Cardiac fibroblast (primary cell): ENCODE results near the gene APOL3.

Source experiments
- DNase-seq, 2 donors: peaks; one replicate each; pipeline versions ENCODE4 v3.0.0 to v3.0.0-alpha.2; 2010; ENCODE audit warnings: low read depth in 2 of 2
- H3K4me3 ChIP-seq, 2 donors: replicated peaks in 1 of 2; 1 replicate in 1 of 2; 2 replicates in 1 of 2; pipeline ENCODE4 v1.5.1; 2011; ENCODE audit warnings: low read depth in 2 of 2, low read length in 2 of 2, mild to moderate bottlenecking in 2 of 2, moderate library complexity in 1 of 2
- TF ChIP-seq, protein P1 (sequence below): IDR thresholded peaks from one replicate; pipeline ENCODE4 v1.5.1; 2011; ENCODE audit warnings: low read depth, mild to moderate bottlenecking, low read length, inconsistent platforms

The APOL3 gene

DNA sequence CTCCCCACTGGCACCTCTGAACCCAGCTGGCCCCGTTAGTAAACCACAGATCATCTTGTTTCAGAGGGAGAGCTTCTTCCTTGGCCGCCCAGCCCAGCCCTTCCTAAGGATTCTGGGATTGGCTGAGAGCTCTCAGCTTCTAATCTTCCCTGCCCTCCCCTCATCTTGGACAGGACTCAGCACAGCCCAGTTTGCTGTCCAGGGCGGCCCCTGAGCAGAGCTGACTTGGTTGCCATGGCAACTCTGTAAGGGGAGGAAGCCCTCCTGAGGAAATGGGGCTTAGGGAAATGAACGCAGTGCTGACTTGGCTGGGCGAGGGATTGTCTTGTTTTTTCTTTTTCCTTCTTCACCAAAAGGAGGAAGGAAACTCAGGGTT is 36.5 kb upstream of the APOL3 start:
- H3K4me3 ChIP-seq, result no peak overlapping the region
- DNase-seq, result peak; percentile 72 to 87
- TF ChIP-seq, protein P1, sequence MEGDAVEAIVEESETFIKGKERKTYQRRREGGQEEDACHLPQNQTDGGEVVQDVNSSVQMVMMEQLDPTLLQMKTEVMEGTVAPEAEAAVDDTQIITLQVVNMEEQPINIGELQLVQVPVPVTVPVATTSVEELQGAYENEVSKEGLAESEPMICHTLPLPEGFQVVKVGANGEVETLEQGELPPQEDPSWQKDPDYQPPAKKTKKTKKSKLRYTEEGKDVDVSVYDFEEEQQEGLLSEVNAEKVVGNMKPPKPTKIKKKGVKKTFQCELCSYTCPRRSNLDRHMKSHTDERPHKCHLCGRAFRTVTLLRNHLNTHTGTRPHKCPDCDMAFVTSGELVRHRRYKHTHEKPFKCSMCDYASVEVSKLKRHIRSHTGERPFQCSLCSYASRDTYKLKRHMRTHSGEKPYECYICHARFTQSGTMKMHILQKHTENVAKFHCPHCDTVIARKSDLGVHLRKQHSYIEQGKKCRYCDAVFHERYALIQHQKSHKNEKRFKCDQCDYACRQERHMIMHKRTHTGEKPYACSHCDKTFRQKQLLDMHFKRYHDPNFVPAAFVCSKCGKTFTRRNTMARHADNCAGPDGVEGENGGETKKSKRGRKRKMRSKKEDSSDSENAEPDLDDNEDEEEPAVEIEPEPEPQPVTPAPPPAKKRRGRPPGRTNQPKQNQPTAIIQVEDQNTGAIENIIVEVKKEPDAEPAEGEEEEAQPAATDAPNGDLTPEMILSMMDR, result no peak

DNA sequence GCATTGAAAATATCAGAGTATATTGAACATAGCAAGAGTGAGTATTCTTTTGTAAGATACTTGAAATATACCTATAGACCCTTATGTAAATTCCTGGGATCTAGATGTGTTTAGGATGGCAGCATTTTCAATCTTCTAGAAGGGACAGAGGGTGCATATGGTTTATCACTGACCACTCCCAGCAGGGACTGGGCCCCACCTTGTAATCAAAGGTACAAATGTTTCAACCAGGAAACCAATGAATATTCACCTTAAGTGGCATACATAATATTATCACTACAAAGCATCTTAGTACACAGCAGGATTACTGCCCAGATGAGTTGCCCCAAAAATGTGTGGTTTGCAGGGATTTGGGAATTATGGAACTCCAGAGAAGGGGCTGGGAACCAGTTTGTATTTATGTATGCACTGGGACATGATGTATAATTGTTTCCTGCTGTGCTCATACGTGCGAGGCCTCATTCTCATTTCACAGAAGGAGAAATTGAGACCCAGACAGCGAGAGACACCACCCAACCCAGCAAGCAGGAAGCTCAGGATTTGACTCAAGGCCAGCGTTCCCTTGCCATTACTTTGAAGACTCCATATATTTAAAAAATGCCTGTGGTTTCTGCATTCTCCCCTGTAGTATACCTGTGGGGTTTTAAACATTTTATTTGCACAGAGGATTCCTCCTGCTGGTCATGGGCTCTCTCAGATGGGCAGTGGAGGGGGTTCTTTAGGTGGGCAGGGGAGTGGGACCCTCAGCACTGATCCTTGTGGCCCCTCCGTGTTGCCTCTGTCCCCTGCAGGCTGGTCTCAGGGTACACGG is 35.9 kb upstream of the APOL3 start:
- TF ChIP-seq, protein P1, result no peak
- no peak for DNase-seq
- H3K4me3 ChIP-seq, result no peak overlapping the region

DNA sequence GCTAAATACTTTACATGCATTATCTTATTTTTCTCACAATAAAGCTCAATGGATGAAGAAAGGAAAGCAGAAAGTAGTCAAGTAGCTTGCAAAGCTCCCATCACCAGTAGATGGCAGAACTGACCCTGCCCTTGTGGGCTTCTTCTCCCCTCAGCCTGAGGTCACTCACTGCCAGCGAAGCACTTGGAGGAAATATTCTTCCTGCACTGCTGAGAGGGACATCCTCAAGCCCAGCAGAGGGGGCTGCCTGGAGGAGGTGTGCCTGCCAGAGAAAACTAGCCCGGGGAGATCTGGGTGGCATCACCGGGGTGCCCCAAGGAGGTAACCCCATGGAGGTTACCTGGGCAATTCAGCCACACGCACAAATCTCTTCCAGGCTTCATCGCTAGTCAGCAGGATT is 34.4 kb upstream of the APOL3 start:
- TF ChIP-seq, protein P1, result peak; percentile 78
- peak; percentile 85 to 87 for DNase-seq

DNA sequence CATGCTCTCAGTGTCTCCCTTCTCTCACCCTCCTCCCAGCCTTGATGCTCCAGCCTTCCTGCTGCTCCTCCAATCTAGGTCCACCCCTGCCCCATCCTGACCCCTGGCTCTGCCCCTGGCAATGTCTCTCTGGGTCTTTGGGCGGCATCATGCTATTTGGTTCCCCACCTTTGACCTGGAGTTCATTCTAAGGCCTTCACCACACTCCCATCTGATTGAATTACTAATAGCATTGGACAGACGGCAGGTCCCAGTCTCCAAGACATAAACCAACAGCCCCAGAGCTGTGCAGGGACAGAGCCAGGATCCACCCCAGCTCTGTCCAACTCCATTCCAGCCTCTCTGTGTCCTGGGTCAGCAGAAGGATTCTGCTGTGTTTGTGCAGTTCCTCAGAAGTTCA is 33.8 kb upstream of the APOL3 start:
- TF ChIP-seq, protein P1, result no peak
- H3K4me3 ChIP-seq, result no peak overlapping the region
- DNase-seq, result no peak

More for the DNA sequence above, 34.4 kb upstream of the APOL3 start:
- H3K4me3 ChIP-seq, result no peak overlapping the region

DNA sequence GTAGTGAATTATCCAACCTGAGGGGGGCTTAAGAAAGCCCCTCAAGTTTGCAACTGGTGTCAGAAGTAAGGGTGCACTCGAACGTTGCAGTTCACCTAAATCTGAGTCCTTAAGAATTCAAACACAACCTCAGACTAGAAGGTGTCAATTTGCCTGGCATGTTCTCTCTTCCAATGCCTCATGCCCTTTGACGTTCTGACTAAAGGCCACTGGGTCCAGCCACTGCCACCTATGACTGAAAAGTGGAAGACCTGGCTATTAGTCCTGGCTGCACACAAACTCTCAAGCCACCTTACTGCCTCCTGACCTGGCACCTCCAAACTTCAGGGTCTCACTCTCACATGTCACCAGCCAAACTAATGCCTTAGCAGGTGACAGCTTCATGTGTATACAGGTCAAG is 33.0 kb upstream of the APOL3 start:
- DNase-seq, result no peak
- H3K4me3 ChIP-seq, result no peak overlapping the region
- TF ChIP-seq, protein P1, result no peak

DNA sequence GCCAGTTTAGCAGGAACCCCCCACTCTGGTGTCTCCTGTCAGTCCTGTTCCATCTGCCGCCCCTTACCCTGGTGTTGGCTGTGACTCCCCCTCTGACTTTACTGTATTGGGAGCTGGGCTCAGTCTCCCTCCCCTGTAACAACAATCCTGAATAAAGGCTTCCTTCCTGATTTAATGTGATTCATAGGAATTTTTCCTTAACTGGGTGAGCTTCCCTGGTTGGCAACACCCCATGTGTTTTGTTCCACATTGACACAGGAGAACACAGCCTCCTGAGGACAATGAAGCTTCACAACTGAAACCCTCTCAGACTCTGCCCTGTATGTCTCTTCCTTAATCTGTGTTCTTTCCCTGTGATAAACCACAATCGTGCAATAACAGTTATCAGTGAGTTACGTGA is 32.6 kb upstream of the APOL3 start:
- TF ChIP-seq, protein P1, result no peak
- no peak overlapping the region for H3K4me3 ChIP-seq
- DNase-seq, result no peak
